Sigmoid colon (tissue), 7 donors: ENCODE measurements around the gene FNIP1. TPM values are rescaled to one million over a fixed set of nuclear protein-coding genes. Genes with fewer than 3 reads are reported as not detected.

Experiments used
- DNase-seq: peaks from one replicate; pipeline ENCODE4 v3.0.0-alpha.2; 2019
- H3K27ac ChIP-seq, 4 donors: fragments of 200-600 bp; sonication (generic); one replicate each; pipeline ENCODE4 v1.5.1; 2016 to 2019; ENCODE audit warnings: mild to moderate bottlenecking in 1 of 4
- H3K27me3 ChIP-seq, 3 donors: fragments of 200-600 bp; sonication (generic); one replicate each; pipeline ENCODE4 v1.5.1; 2019; ENCODE audit warnings: mild to moderate bottlenecking in 1 of 3
- H3K36me3 ChIP-seq, 4 donors: fragments of 200-600 bp; sonication (generic); one replicate each; pipeline ENCODE4 v1.5.1; 2016 to 2019
- H3K4me1 ChIP-seq, 4 donors: fragments of 200-600 bp; sonication (generic); one replicate each; pipeline ENCODE4 v1.5.1; 2017 to 2019
- H3K4me3 ChIP-seq, 4 donors: fragments of 200-600 bp; sonication (generic); one replicate each; pipeline ENCODE4 v1.5.1; 2017 to 2019; ENCODE audit warnings: mild to moderate bottlenecking in 2 of 4, moderate library complexity in 1 of 4
- H3K9me3 ChIP-seq, 4 donors: fragments of 200-600 bp in 3 of 4; sonication (generic) in 3 of 4; one replicate each; pipeline versions ENCODE4 v1.5.1 to v1.6.1; 2013 to 2019
- EP300 ChIP-seq, 4 donors: sonication (generic); formaldehyde crosslinking; IDR thresholded peaks; one replicate each; pipeline ENCODE4 v1.6.1; 2017; ENCODE audit warnings: antibody characterized with exemption in 4 of 4
- POLR2A ChIP-seq, 2 donors: fragments of 450-650 bp; IDR thresholded peaks; one replicate each; pipeline ENCODE4 v1.6.1; 2016; ENCODE audit warnings: antibody characterized with exemption in 2 of 2, mild to moderate bottlenecking in 2 of 2, moderate library complexity in 2 of 2
- POLR2AphosphoS5 ChIP-seq, 4 donors: sonication (generic); formaldehyde crosslinking; IDR thresholded peaks; one replicate each; pipeline ENCODE4 v1.6.1; 2017; ENCODE audit warnings: antibody characterized with exemption in 4 of 4
- WGBS, 2 donors: extraction: QIAGEN DNeasy Blood & Tissue Kit; methylation state at CpG; one replicate each; pipeline ENCODE4 v1.1.7; 2013; 5-methylcytosine and 5-hydroxymethylcytosine counted together
- intact Hi-C: fragments of 100-400 bp; cut with DNase I; formaldehyde crosslinking; loops from one replicate; pipeline ENCODE4 v1.15.1; 2023
- polyA plus RNA-seq, 3 donors: library from polyadenylated mRNA; stranded (reverse); fragments of 200-250 nt; gene quantifications; one replicate each; pipeline ENCODE4 v1.2.3, GENCODE V29; 2013
- total RNA-seq, 4 donors: library from RNA; depleted of rRNA; stranded (reverse); fragments of >200 nt; gene quantifications; one replicate each; pipeline ENCODE4 v1.1.0, GENCODE V29; 2016
- TF ChIP-seq, protein P1 (sequence below), 4 experiments: fragments of 450-650 bp in 3 of 4; fragments of 200-600 bp in 1 of 4; IDR thresholded peaks; one replicate each; pipeline ENCODE4 v1.5.1; 2016 to 2019; ENCODE audit warnings: antibody characterized with exemption in 4 of 4, mild to moderate bottlenecking in 3 of 4, moderate library complexity in 2 of 4
- donor health status: healthy with polysubstance abuse.
- donor health status: Bipolar disorder and iron deficiency.
- donor health status: healthy.

FNIP1 gene
- total and polyA plus RNA-seq, 7 donors, result 3.6 to 74.4 (median 46.4) TPM

DNA sequence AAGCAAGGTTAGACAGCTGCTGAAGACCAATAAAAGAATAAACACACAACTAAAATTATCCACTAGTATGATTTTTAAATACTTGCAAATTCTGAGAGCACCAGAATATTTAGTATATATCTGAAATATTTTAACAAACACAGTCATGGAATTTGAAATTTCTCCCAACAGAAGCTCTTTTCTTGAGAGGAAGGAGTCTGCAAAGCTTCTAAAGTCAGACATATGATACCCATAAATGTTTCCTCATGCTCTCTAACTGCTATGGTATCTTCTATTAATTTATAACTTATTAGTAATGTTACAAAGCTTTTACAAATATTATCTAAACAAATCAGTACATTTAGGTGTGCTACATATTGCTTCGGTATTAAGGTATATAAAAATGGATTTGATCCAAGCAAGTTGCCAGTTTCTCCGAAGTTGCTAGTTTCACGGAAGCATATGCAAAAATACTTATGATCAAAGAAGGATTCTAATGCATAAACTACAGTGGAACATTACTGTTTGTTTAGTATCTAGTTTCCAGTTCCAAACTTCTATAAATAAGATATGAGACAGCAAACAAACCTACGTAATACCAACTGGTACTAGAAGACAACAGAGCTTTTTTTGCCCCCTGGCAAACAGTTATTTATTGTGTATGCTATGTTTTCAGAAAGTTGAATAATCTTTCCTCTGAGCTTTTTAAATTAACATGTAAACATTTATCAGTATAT lies 22.0 kb downstream of the FNIP1 start:
- TF ChIP-seq EP300 (IDR thresholded peaks at IDR 0.05) (no peak), POLR2AphosphoS5 (IDR thresholded peaks at IDR 0.05) (no peak), POLR2A (IDR thresholded peaks at IDR 0.05) (no peak)
- TF ChIP-seq, protein P1, sequence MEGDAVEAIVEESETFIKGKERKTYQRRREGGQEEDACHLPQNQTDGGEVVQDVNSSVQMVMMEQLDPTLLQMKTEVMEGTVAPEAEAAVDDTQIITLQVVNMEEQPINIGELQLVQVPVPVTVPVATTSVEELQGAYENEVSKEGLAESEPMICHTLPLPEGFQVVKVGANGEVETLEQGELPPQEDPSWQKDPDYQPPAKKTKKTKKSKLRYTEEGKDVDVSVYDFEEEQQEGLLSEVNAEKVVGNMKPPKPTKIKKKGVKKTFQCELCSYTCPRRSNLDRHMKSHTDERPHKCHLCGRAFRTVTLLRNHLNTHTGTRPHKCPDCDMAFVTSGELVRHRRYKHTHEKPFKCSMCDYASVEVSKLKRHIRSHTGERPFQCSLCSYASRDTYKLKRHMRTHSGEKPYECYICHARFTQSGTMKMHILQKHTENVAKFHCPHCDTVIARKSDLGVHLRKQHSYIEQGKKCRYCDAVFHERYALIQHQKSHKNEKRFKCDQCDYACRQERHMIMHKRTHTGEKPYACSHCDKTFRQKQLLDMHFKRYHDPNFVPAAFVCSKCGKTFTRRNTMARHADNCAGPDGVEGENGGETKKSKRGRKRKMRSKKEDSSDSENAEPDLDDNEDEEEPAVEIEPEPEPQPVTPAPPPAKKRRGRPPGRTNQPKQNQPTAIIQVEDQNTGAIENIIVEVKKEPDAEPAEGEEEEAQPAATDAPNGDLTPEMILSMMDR (IDR thresholded peaks at IDR 0.05), result no peak
- Histone ChIP-seq H3K4me1 (peaks cover 0 to 71% (median 32%) of the 10 kb centered on the region in 4 donors), H3K9me3 (no peaks in the 10 kb centered on the region), H3K36me3 (no peaks in the 10 kb centered on the region), H3K27me3 (no peaks in the 10 kb centered on the region), H3K27ac (no peak overlapping the region), H3K4me3 (no peak overlapping the region)
- no peak for DNase-seq
- intact Hi-C loops, result loop anchor here (10.0 kb wide), 1 partner anchor 50 kb away; no protein-coding TSS in a partner anchor
- WGBS, 2 donors, result 80 to 88% methylated on average over 4 of the region's 4 CpGs

DNA sequence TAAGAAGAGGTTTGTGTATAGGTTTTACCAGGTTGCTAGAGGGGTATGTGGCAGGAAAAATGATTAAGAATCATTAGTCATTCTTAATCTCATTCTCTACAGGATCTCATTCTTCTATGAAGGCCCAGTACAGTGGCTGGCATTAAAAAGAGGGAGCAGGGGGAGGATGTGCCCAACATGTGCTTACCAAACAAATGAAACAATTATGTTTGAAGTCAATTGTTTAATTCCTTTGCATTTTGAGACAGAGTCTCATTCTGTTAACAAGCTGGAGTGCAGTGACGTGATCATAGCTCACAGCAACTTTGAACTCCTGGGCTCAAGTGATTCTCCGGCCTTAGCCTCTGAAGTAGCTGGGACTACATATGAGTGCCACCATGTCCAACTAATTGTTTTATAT lies 23.0 kb downstream of the FNIP1 start:
- no peaks in the 10 kb centered on the region for H3K27me3 ChIP-seq
- WGBS, 2 donors, result 94 to 96% methylated on average over 2 of the region's 2 CpGs
- DNase-seq, result no peak
- TF ChIP-seq, protein P1 (IDR thresholded peaks at IDR 0.05), result no peak
- TF ChIP-seq POLR2A (IDR thresholded peaks at IDR 0.05), result no peak
- TF ChIP-seq POLR2AphosphoS5 (IDR thresholded peaks at IDR 0.05), result no peak
- no peak for TF ChIP-seq EP300 (IDR thresholded peaks at IDR 0.05)
- H3K4me3 ChIP-seq, result no peak overlapping the region
- no peak overlapping the region for H3K27ac ChIP-seq
- H3K9me3 ChIP-seq, result no peaks in the 10 kb centered on the region
- intact Hi-C loops, result loop anchor here (10.0 kb wide), 1 partner anchor 49 kb away; no protein-coding TSS in a partner anchor
- peaks cover 0 to 77% (median 39%) of the 10 kb centered on the region in 4 donors for H3K4me1 ChIP-seq
- no peaks in the 10 kb centered on the region for H3K36me3 ChIP-seq

DNA sequence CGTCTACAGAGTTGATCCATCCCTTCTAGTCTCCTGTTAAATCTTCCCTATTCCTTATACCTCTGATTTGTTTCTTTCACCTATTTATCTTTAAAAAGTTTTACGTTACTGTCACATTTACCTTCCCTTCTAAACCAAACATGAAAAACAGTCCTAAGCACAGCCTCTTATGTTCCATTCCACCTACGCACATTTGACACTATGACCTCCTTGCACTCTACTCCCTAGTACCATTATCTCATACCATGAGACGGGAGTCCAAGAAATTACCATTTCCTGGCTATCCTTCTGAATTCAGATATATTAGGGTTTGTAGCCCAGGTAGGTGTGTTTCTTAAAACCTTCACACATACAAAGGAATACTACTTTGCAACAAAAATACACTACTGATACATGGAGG lies 25.1 kb downstream of the FNIP1 start:
- DNase-seq, result no peak
- Histone ChIP-seq H3K4me1 (peaks cover 0 to 73% (median 35%) of the 10 kb centered on the region in 4 donors), H3K4me3 (no peak overlapping the region), H3K27me3 (no peaks in the 10 kb centered on the region), H3K36me3 (no peaks in the 10 kb centered on the region), H3K9me3 (no peaks in the 10 kb centered on the region), H3K27ac (no peak overlapping the region)
- 90 to 93% methylated on average over 4 of the region's 4 CpGs for WGBS, 2 donors
- TF ChIP-seq, protein P1 (IDR thresholded peaks at IDR 0.05), result no peak
- no peak for TF ChIP-seq EP300 (IDR thresholded peaks at IDR 0.05)
- no peak for TF ChIP-seq POLR2A (IDR thresholded peaks at IDR 0.05)
- no peak for TF ChIP-seq POLR2AphosphoS5 (IDR thresholded peaks at IDR 0.05)
- intact Hi-C loops, result loop anchor here (10.0 kb wide), 1 partner anchor 47 kb away; no protein-coding TSS in a partner anchor

DNA sequence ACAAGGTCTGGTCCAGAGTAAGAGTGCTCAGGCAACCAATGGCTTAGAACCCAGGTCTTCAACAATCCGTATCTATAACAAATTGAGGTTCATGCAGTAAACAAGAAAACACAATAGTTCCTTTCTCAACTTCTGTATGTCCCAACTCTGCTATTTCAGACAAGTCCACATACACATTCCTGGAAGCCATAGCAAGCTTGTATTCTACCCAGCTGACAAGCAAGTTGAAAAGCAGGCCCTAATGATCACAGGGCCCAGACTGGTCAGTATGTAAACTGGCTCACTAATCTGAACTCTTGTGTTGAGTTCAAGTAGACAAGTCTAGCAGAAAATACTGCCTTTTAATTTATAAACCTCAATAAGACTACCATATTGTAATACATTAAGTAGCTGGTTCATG lies 26.9 kb downstream of the FNIP1 start:
- no peak overlapping the region for H3K4me3 ChIP-seq
- no peak for TF ChIP-seq POLR2AphosphoS5 (IDR thresholded peaks at IDR 0.05)
- no peak for TF ChIP-seq EP300 (IDR thresholded peaks at IDR 0.05)
- TF ChIP-seq, protein P1 (IDR thresholded peaks at IDR 0.05), result no peak
- no peak for TF ChIP-seq POLR2A (IDR thresholded peaks at IDR 0.05)
- H3K4me1 ChIP-seq, result peaks cover 0 to 75% (median 39%) of the 10 kb centered on the region in 4 donors
- no peaks in the 10 kb centered on the region for H3K9me3 ChIP-seq
- no peak overlapping the region for H3K27ac ChIP-seq
- no peaks in the 10 kb centered on the region for H3K36me3 ChIP-seq
- intact Hi-C loops, result loop anchor here (10.0 kb wide), 1 partner anchor 45 kb away; no protein-coding TSS in a partner anchor
- WGBS, 2 donors, result 73 to 83% methylated on average over 1 of the region's 1 CpG
- DNase-seq, result no peak
- no peaks in the 10 kb centered on the region for H3K27me3 ChIP-seq
